ENCODE results near the gene C11orf98.

DNA sequence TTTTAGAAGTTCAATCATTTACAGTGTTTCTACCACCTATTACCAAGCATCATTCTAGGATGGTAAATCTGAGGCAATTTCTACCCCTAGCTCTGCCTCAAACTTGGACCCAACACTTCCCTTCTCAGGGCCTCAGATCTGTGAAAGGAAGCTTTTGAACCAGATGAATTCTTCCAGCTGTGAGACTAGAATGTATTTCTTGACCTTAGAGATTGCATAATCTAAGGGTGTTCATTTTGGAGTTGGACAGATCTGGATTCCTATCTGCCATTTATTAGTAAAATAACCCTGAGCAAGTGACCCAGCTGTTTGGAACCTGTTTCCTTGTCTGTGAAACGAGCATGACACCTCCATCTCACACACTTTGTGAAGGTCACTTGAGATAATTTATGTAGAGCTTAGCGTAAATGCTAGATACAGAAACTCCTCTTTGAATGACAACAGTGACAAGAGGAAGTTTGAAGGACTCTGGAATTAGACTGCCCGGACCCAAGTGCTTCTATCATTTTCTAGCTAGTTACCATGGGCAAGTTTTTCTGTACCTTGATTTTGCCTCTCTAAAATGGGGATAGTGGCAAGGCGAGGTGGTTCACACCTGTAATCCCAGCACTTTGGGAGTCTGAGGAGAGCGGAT is 8.1 kb downstream of the C11orf98 start:
- TF ChIP-seq, protein P1, sequence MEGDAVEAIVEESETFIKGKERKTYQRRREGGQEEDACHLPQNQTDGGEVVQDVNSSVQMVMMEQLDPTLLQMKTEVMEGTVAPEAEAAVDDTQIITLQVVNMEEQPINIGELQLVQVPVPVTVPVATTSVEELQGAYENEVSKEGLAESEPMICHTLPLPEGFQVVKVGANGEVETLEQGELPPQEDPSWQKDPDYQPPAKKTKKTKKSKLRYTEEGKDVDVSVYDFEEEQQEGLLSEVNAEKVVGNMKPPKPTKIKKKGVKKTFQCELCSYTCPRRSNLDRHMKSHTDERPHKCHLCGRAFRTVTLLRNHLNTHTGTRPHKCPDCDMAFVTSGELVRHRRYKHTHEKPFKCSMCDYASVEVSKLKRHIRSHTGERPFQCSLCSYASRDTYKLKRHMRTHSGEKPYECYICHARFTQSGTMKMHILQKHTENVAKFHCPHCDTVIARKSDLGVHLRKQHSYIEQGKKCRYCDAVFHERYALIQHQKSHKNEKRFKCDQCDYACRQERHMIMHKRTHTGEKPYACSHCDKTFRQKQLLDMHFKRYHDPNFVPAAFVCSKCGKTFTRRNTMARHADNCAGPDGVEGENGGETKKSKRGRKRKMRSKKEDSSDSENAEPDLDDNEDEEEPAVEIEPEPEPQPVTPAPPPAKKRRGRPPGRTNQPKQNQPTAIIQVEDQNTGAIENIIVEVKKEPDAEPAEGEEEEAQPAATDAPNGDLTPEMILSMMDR (IDR thresholded peaks at IDR 0.05): no peak
- TF ChIP-seq POLR2A (IDR thresholded peaks at IDR 0.05): no peak
